SU-DHL-6 (cell line): ENCODE measurements around the gene KISS1R.
A peak's percentile ranks its signal among the peaks of the same experiment; 100 is the strongest.

Experiments used
- H2AFZ ChIP-seq: fragments of 200-600 bp; sonication (generic); 2 replicates; pipeline ENCODE4 v1.6.1; 2014; ENCODE audit warnings: low read depth, mild to moderate bottlenecking, moderate library complexity, mixed read lengths, antibody characterized with exemption, low read length; ENCODE audit not compliant: severe bottlenecking
- H3F3A ChIP-seq: fragments of 200-600 bp; shearing (Covaris generic); 2 replicates; pipeline ENCODE4 v1.6.0; 2016; ENCODE audit warnings: antibody characterized with exemption, mild to moderate bottlenecking; ENCODE audit not compliant: insufficient read depth
- H3K27ac ChIP-seq: fragments of 200-600 bp; sonication (generic); 2 replicates; pipeline ENCODE4 v1.5.1; 2016; ENCODE audit warnings: low read depth, mild to moderate bottlenecking, low read length, moderate library complexity, mixed read lengths
- H3K27me3 ChIP-seq: fragments of 200-600 bp; sonication (generic), shearing (Covaris generic); 2 replicates; pipeline ENCODE4 v1.6.0; 2014; ENCODE audit warnings: mild to moderate bottlenecking, low read length
- H3K36me3 ChIP-seq: fragments of 200-600 bp; sonication (generic); 2 replicates; pipeline ENCODE4 v1.6.1; 2014; ENCODE audit warnings: mild to moderate bottlenecking, low read length, mixed read lengths
- H3K4me2 ChIP-seq: fragments of 300-600, 200-600 bp; shearing (Covaris generic), sonication (generic); 2 replicates; pipeline ENCODE4 v1.6.0; 2014; ENCODE audit warnings: low read length, low read depth, mild to moderate bottlenecking; ENCODE audit not compliant: poor library complexity, severe bottlenecking
- H3K4me3 ChIP-seq: fragments of 200-600 bp; sonication (generic); 2 replicates; pipeline ENCODE4 v1.5.1; 2014; ENCODE audit warnings: antibody characterized with exemption, low read length, mild to moderate bottlenecking, mixed read lengths; ENCODE audit not compliant: insufficient read depth, poor library complexity, severe bottlenecking
- H3K79me2 ChIP-seq: fragments of 200-600 bp; sonication (generic); 2 replicates; pipeline ENCODE4 v1.6.1; 2014; ENCODE audit warnings: mild to moderate bottlenecking, low read length, moderate library complexity; ENCODE audit not compliant: insufficient read depth
- H3K9ac ChIP-seq: fragments of 200-600 bp; sonication (generic); 2 replicates; pipeline ENCODE4 v1.7.0; 2014; ENCODE audit warnings: mild to moderate bottlenecking, low read length
- H3K9me2 ChIP-seq: fragments of 200-600 bp; sonication (generic); replicated peaks from 2 replicates; pipeline ENCODE4 v1.6.1; 2014; ENCODE audit warnings: low read length; ENCODE audit not compliant: insufficient read depth
- H3K9me3 ChIP-seq: fragments of 200-600 bp; sonication (generic); 2 replicates; pipeline ENCODE4 v1.6.1; 2014; ENCODE audit warnings: low read length, mixed read lengths; ENCODE audit not compliant: insufficient read depth
- H4K20me1 ChIP-seq: fragments of 200-600 bp; sonication (generic); 2 replicates; pipeline ENCODE4 v1.6.1; 2014; ENCODE audit warnings: low read depth, mild to moderate bottlenecking, antibody characterized with exemption, low read length, moderate library complexity, mixed read lengths
- CTCF ChIP-seq: fragments of 200-600 bp; sonication (generic); IDR thresholded peaks from one replicate; pipeline ENCODE4 v1.5.1; 2017; ENCODE audit warnings: antibody characterized with exemption, mild to moderate bottlenecking, low read length, moderate library complexity; ENCODE audit not compliant: insufficient read depth, poor library complexity, severe bottlenecking
- EZH2phosphoT487 ChIP-seq: fragments of 200-600 bp; sonication (generic), shearing (Covaris generic); conservative IDR thresholded peaks from 2 replicates; pipeline ENCODE4 v1.6.1; 2018; ENCODE audit warnings: mild to moderate bottlenecking, antibody characterized with exemption, low read length, moderate library complexity, mixed read lengths

KISS1R gene

GRCh38 chr19:944663-945241 lies 27.6 kb downstream of the KISS1R start:
- H3K9me2 ChIP-seq, result no peaks in the 10 kb centered on the region
- H3K36me3 ChIP-seq, result no peaks in the 10 kb centered on the region
- no peaks in the 10 kb centered on the region for H3K27me3 ChIP-seq
- H3K9me3 ChIP-seq, result no peaks in the 10 kb centered on the region
- no peaks in the 10 kb centered on the region for H4K20me1 ChIP-seq
- no peak overlapping the region for H3K27ac ChIP-seq
- no peak overlapping the region for H3K9ac ChIP-seq
- no peak for TF ChIP-seq CTCF
- TF ChIP-seq EZH2phosphoT487, result no peak
- H3K4me3 ChIP-seq, result no peak overlapping the region
- H3F3A ChIP-seq, result no peaks in the 10 kb centered on the region
- no peak overlapping the region for H2AFZ ChIP-seq
- H3K4me2 ChIP-seq, result no peak overlapping the region
- H3K79me2 ChIP-seq, result no peaks in the 10 kb centered on the region

- H3K9ac ChIP-seq, result no peak overlapping the region
- no peak overlapping the region for H3K4me2 ChIP-seq
- H4K20me1 ChIP-seq, result no peaks in the 10 kb centered on the region
- H3K4me3 ChIP-seq, result no peak overlapping the region
- H3K27ac ChIP-seq, result no peak overlapping the region
- no peaks in the 10 kb centered on the region for H3K9me2 ChIP-seq
- no peaks in the 10 kb centered on the region for H3K79me2 ChIP-seq
- no peaks in the 10 kb centered on the region for H3K27me3 ChIP-seq
- H3K9me3 ChIP-seq, result no peaks in the 10 kb centered on the region
- TF ChIP-seq CTCF, result no peak
- H3K36me3 ChIP-seq, result no peaks in the 10 kb centered on the region
- H2AFZ ChIP-seq, result no peak overlapping the region
- H3F3A ChIP-seq, result no peaks in the 10 kb centered on the region
Measured at GRCh38 chr19:945401-946252, 28.5 kb downstream of the KISS1R start.

GRCh38 chr19:947090-947706 lies 30.1 kb downstream of the KISS1R start:
- no peaks in the 10 kb centered on the region for H3K36me3 ChIP-seq
- H3K9me2 ChIP-seq, result no peaks in the 10 kb centered on the region
- no peaks in the 10 kb centered on the region for H3K79me2 ChIP-seq
- no peaks in the 10 kb centered on the region for H3F3A ChIP-seq
- H3K9me3 ChIP-seq, result no peaks in the 10 kb centered on the region
- H3K27me3 ChIP-seq, result no peaks in the 10 kb centered on the region
- no peaks in the 10 kb centered on the region for H4K20me1 ChIP-seq
- H2AFZ ChIP-seq, result no peak overlapping the region
- no peak overlapping the region for H3K4me3 ChIP-seq
- H3K9ac ChIP-seq, result no peak overlapping the region
- TF ChIP-seq EZH2phosphoT487 (no peak), CTCF (no peak)
- no peak overlapping the region for H3K27ac ChIP-seq
- peak overlapping the region; percentile 5 for H3K4me2 ChIP-seq
